HG02943 (cell line): Measurements from ENCODE around the gene DST.

Experiments
- ATAC-seq: cut with Tn5 transposase; IDR thresholded peaks from one replicate; pipeline ENCODE4 v1.9.1; 2021; ENCODE audit warnings: mild to moderate bottlenecking, low read depth, moderate library complexity; ENCODE audit not compliant: unreplicated experiment

Gene DST

DNA sequence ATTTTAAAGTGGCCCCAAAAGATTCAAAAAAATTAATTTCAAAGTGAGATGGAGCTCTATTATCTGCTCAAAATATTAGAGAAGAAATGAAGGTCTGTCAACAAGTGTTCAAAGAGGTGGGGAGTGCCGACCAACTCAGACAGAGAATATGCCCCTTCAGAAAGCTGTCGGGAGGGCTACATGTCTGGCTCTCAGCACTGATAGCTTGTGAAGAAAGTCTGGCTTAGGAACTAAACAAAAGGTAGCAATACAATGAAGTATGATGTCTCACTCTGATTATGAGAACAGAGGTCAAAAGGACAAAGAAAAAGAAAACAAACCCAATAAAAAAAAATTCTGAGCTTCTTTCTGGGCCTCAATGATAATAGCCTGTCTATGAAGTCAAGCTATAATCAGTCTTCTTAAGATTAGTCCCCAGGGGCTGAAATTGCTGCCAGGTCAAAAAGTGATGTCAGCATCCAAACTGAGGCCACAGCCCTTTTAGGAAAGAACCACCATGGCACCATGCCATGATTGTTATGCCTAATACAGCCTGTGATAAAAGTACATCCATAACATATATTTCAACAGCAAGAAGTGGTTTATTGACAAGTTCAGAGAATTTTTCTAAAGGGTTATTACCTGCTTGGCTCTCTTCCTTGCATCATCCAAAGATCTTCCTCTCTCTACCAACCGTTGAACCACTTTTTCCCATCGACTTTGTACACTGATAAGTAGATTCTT, 150.9 kb downstream of the DST start:
- no peak for ATAC-seq

DNA sequence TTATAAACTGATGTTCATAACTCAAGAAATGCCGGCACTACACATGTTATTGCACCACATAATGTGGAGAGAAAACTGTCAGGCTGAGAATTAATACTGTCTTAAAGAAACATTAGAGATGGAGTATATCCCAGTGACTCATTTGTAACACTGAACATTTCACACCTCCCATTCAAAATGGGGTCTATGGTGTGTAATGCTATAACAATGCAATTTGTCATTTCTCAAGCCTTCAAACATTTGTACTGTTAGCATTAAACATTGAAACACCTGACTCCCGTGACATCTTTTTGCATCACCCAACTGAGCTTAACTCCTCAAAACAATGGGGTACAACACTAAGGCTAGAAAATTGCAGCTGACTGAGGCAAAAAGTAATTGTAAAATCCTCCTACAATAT, 151.7 kb downstream of the DST start:
- no peak for ATAC-seq

DNA sequence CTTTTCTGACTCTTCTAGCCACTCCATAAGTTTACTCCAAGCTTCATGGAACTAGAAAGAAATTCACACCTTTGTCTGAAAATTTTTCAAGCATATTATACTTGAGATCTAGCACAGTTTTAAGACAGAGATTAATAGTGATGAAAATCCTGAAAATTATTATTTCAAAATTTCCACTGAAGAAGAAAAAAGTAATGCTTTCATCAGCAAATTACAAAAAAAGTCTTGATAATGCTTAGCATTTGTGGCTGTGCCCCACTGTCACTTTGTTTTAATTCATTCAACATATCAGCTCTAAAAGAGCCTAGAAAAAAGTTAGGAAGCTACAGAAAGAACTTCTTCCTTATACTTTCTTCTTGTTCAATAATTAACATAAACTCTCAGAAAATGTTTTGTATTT, 153.1 kb downstream of the DST start:
- no peak for ATAC-seq

DNA sequence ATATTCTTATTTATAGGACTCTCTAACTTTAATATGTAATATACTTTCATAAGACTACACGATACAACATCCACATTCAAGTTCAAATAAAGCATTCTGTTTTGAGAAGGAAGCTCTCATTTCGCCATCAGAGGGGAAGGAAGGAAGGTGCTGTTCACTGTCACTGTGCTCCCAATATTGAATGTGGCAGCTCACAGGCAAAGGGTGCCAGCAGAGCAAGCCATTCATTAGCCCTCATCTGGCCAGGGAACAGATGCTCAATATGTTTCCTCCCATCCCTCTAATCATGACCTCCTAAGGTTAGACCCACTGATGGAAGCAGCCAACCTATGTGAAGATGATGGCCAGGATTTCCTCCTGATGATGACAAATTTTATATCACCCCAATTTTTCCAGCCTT, 154.4 kb downstream of the DST start:
- no peak for ATAC-seq

DNA sequence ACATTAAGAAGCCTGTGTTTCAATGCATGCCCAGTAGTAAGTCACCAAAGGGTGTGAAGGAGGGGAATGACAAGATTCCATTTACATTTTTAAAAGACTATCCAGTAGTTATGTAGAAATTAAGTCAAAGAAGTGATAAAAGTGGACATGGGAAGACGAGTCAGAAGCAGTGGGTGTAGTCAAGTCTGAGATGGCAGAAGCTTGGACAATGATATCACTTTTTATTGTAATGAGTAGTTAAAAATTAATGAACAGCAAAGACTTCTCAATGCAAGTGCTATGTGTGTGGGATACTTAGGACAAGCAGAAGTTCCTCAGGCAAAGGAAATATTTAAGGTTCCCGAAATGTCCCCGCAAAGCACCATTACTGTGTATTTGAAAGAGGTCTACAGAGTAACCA, 156.0 kb downstream of the DST start:
- no peak for ATAC-seq

DNA sequence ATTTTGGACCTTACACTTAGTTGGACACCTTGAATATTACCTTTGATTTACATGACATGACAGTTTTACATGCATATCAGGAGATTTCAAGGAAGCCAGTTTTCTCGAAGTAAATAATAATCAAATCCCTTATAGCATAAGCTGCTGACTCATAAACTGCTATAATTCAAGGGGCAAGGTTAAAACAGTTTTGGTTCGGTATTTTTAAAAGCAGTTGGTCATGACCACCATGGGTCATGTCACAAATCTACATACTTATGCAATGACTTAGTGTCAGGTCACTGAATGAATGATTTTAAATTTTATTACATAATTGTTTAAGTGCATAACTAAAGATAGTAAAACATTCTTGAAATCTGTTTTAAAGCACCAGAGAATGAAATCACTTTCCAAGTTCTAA, 158.0 kb downstream of the DST start:
- no peak for ATAC-seq

DNA sequence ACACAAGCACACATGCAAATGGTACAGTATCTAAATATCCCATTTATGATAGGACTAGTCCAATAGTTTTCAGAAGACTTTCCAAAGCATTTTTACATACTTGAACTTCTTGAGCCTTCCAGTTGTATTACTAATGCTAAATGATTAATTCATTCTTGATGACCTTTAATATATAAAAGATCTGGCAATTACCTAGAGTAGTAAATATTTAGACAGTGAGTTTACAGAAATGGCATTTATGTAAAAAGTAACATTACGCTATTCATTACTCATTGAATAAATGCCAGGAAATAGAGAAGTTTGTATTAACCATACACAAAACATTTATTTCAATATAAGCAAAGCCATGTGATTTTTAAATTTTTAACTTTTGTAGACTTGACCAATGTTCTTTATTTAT, 158.8 kb downstream of the DST start:
- ATAC-seq, result no peak

DNA sequence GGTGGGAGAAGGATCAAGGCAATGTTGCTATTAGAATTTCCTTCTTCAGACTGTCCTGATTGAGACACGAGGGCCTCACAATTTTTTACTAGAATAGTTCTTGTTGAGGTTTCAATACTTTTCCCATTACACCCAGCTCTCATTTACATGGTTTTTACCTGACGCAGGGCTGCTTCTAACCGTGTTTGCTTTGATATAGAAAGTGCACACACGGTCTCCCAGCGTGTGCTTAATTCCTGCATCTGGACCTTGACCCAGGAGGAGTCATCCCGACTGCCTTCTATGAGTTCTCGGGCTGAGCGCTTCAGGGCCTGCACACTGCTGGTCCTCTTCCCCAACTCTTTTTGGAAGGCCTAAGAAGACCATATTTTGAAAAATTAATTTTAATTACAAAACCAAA, 160.2 kb downstream of the DST start:
- ATAC-seq, result no peak

DNA sequence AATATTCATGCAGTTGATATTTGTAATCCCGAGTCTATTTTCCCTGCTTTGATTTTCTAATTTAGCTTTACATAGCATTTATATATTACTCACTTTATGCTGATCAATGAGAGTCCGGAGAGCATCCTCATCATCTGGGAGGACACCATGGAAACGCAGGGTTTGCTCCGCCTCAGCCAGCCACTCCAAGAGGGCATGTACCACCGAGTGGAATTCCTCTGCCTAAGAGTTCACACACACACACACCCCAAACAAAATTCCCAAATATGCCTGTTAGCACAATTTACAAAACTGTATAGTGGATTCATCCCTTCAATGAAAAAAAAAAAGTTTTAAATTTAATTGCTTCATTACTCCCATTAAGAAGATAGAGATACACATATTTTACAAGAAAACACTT, 160.7 kb downstream of the DST start:
- no peak for ATAC-seq

DNA sequence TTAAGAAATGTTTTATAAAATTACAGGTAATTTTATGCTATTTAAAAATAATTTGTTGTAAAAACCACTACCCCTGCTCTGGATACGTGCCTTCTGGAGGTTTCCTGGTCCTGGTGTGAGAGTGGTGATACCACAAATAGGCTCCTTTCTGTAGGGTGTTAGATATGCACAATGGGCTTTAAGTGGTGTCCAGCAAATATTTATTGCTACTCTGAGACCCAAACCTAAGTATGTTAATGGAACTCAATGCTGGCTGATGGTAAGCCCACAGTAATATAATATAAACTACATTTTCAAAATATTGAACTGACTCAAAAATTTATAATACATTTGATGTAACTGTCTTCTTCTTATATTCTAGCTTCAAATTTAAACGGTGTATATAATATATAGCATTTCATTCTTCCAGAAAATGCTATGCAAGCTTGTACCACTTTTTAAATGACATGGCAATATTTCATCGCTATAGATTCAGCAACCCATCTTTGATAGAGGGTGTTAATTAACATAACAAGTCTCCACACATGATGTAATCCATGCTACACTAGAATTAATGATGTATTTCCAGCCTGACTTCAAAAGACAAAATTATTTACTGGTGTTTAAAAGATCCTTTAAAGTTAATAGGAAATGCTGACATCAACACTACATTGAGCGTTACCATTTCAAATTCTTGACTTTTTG, 161.9 kb downstream of the DST start:
- ATAC-seq, result no peak

DNA sequence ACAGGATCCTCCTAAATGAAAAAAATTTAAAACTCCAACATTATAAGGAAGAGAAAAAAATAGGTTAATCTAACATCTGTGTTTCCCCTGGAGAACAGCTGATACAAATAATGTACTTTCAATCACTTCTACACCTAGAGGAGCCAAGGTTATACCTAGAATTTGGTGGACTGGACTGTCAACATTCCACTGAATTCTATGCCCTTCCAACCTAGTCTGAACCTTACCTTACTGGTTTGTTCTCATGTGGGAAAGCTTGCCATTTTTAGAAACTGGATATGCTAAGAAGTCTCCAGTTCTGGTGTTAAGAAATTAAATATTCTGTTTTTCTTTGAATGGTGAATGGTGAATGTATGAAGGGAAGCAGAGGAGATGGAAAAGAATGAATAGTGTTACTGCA, 162.4 kb downstream of the DST start:
- no peak for ATAC-seq

DNA sequence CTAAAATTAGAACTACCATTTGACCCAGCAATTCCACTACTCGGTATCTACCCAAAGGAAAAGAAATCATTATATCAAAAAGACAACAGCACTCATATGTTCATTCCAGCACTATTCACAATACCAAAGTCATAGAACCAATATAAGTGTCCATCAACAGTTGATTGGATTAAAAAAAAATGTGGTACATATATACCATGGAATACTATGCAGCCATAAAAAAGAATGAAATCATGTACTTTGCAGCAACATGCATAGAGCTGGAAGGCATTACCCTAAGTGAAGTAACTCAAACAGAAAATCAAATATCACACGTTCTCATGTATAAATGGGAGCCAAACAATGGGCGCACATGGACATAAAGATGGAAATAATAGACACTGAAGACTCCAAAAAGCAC, 163.3 kb downstream of the DST start:
- no peak for ATAC-seq

DNA sequence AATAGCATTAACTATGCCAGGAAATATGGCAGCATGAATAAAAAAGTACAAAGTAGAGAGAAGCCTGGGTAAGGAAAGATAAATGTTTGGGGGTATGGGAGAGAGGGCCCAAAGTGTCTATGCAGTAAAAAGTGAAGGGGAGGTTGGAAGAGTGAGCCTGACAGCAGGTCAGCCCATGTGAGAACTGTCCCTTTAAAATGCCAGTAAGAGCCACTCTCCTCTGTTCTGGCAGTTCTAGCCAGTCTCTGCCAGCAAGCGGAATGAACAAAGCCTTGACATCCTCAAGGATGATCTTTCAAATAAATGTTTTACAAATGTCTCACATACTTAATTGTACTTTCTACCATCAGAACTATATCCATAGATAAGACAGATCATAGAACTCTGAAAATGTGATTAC, 164.5 kb downstream of the DST start:
- ATAC-seq, result no peak

DNA sequence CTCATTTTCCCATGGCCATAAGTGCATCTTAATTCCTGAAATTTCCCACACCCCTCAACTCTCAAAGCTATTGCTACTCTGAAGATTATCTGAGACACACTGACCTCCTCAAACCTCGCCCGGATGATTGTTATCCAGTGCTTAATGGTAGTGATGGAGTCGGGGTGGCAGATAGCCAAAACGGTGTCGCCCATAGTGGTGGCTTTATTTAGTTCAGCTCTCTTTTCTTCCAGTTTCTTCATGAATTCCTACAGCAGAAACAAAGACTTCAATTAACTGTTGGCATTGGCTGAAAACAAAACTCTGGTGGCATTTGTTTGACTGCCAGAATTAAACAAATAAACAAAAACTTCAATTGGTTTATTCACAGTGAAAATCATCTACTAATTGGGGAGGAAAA, 165.4 kb downstream of the DST start:
- ATAC-seq, result no peak

DNA sequence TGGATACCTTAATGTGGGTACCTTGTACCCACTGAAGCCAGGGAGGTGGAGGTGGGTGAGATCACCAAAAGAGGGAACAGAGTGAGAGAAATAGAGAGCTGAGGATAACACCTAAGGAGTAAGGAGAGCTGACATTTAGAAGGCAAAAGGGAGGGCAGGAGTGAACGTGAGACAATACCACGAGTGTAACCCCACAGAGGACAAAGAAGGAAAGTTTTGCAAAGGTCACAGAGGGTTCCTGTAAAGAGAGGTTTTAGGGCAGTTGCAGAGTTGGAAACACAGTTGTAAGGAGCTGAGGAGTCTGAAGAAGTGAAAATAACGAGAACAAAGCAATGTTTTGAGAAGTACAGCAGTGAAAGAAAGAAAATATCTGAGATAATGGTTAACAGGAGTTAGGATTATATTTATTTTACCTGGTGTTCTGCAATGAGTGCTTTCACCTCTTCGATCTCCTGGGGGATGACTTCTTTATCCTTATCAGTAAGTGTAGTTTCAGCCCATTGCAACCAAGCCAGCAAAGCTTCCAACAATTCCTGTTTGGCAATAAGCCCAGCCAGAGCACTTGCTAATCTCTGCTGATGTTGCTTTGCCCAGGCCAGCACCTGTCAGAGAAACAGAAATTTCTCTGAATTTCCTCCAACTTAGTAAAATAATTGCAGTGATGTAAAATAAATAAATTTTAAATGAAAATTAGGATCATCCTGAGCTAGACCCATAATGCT, 166.8 kb downstream of the DST start:
- ATAC-seq, result no peak

DNA sequence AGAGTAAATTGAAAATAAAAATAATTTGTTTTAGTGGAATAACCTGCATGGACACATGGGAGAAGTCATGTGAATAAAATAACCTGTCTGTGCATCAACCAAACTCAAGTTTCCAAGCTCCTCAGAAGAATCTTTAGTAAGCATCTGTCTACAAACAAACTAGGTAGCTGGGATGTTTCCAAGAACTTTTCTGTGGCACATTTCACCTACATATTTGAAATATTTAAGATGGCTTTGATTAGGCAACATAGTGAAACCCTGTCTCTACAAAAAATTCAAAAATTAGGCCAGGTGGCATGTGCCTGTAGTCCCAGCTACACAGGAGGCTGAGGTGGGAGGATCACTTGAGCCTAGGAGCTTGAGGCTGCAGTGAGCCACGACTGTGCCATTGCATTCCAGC, 168.2 kb downstream of the DST start:
- ATAC-seq, result no peak

DNA sequence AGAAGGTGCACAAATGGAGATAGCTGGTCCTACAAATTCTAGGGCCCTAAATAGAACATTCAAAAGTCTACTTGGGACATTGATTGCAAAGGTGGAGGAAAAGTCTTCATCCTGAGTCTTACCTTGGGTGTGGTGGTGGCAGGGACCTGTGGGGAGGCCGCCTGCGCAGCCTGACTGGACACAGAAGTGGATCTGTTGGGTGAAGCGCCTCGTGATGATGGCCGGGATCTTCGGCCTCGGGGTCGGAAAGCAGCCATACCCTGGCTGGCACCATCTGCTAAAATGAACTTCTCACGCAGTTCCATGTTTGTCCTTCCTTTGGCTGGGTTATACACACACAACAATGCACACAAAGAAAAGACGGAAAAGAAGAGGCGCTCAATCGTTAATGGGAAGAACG, 179.2 kb downstream of the DST start:
- ATAC-seq, result no peak

DNA sequence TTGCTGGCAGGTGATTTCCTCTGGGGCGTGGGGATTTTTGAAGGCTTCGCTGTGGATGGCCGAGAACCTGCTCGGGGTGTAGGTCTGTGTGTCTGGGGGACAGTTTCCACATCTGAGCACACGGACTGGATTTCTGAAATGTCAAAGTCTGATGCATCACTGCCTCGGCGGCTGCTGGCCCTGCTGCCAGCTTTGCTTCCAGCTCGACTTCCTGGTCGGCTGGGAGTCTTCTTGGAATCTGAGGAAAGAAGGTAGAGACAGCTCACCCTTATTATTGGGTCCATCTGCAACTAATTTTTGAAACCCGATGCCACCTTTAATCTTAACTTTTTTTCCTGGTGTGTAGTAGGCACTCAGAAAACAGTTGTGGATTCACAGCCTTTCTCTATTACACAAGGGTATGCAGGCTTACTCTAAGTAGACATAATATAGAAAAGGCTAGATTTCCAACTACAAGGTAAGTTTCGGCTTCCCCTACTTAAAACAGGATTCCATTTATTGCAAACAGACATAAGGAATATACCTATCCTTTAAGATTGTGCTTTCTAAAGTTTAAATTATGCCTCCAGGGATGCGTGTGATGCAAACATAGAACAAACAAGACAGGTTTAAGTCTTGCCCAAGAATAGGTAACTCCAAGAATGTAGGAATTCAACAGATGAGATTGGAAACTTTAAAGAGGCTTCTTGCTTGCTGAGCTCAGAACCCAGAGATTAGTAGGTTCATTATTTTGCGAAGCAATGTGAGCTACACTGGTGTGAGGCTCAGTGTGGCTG, 183.5 kb downstream of the DST start:
- no peak for ATAC-seq

DNA sequence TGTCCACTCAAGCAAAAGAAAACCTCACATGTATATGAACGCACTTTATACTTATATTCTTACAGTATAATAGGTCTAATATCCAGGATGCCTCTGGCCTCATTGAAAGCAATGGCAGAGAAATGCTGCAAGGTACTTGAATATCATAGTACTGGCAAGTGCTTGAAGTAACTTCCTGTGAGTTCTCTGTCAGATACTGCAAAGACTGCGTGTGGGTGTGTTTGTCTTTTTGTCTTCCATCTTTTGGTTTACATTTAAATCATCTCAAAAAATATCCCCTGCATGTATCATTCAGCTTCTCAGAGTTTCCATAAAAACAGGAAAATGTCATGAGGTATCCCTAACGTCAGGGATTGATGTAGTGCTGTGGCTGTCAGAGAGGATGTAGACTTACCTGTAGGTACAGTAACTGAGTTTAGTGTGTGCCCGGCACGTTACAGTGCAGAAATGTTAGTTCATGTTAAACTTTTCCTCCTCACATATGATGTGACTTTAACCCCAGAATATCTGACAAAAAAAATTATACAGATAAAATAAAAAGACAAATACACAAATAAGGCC, 184.3 kb downstream of the DST start:
- no peak for ATAC-seq

DNA sequence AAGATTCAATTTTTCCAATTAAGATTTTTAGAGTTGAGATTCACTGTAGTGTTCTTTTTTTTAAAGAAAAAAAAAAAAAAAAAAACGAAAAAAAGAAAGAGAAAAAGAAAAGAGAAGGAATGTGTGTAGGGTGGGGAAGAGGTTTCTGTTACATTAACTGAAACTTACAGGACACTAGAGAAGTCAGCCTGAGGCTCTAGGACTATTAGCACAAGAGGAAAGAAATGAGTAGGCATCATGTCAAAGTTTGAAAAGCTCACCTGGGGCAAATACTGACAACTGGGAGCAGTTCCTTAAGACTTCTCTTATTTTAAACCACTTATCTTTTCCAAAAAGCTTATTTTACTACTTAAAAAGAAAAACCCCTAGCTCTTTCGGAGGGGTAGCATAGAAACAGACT, 185.9 kb downstream of the DST start:
- ATAC-seq, result no peak
